Activated CD4-positive, alpha-beta T cell treated with anti-CD3 and anti-CD28 coated beads for 36 hours (primary cell): ENCODE data around the gene JAG1. TPM values are rescaled to one million over a fixed set of nuclear protein-coding genes. Genes with fewer than 3 reads are reported as not detected.
"Not testable (repeated sequence)": the region's sequence is repeated elsewhere in the genome, so short reads cannot be mapped to it uniquely, and the experiment has no call there.

ENCODE experiments used
- ATAC-seq: fragments of 200-7000 bp; cut with Tn5 transposase; one replicate; pipeline ENCODE4 v1.10.0; 2021; ENCODE audit warnings: mild to moderate bottlenecking, moderate library complexity
- CTCF ChIA-PET: fragments of 350-600 bp; sonication (Branson Sonifier 250); formaldehyde crosslinking; loops from one replicate; lab custom pipeline; 2021; ENCODE audit warnings: antibody characterized with exemption; lab: Charles Lee
- POLR2A ChIA-PET: fragments of 350-600 bp; sonication (Branson Sonifier 250); formaldehyde crosslinking; loops from one replicate; lab custom pipeline; 2021; ENCODE audit warnings: antibody characterized with exemption, inconsistent platforms; lab: Charles Lee
- DNase-seq: peaks from one replicate; pipeline ENCODE4 v3.0.0-alpha.2; 2020
- H3K27ac Mint-ChIP-seq: one replicate; pipeline ENCODE4 v1.8.0; 2021; ENCODE audit warnings: mixed read lengths
- H3K27me3 Mint-ChIP-seq: one replicate; pipeline ENCODE4 v1.8.0; 2021; ENCODE audit warnings: mixed read lengths
- H3K36me3 Mint-ChIP-seq: one replicate; pipeline ENCODE4 v1.8.0; 2021; ENCODE audit warnings: low read depth, mixed read lengths
- H3K4me1 Mint-ChIP-seq: one replicate; pipeline ENCODE4 v1.8.0; 2021; ENCODE audit warnings: mixed read lengths
- H3K4me3 Mint-ChIP-seq: one replicate; pipeline ENCODE4 v1.8.0; 2021; ENCODE audit warnings: mild to moderate bottlenecking, moderate library complexity, mixed read lengths
- H3K9me3 Mint-ChIP-seq: one replicate; pipeline ENCODE4 v1.8.0; 2021; ENCODE audit warnings: low read depth, mixed read lengths
- intact Hi-C, 2 experiments: fragments of 100-400 bp; cut with DNase I in 1 of 2; cut with micrococcal nuclease in 1 of 2; formaldehyde crosslinking; loops; one replicate each; pipeline versions ENCODE4 v1.14.2 to v1.15.1; 2022 to 2024; cut with DNase I, micrococcal nuclease
- total RNA-seq, 2 experiments: library from RNA; stranded (reverse); gene quantifications; one replicate each; pipeline ENCODE4 v1.2.3, GENCODE V29; 2021

JAG1 gene
- total RNA-seq, 2 experiments from 2014 or later: 0.30 to 0.44 TPM

- Mint-ChIP-seq H3K4me3 (no peak overlapping the region), H3K4me1 (peaks cover 19% of the 10 kb centered on the region), H3K27ac (no peak overlapping the region), H3K36me3 (peaks cover 36% of the 10 kb centered on the region), H3K27me3 (no peaks in the 10 kb centered on the region), H3K9me3 (no peaks in the 10 kb centered on the region)
- intact Hi-C loops: loop anchor here in 1 of 2 experiments (2.0 kb wide), 1 partner anchor 70 kb away; the partner anchor contains the start of gene JAG1
- DNase-seq (no peak), ATAC-seq (no peak)
- POLR2A ChIA-PET: interaction anchor here (0.6 kb wide), 1 partner anchor 119 kb away, joined by 3 read pairs; no protein-coding TSS in a partner anchor
- CTCF ChIA-PET: interaction anchor here (0.7 to 1.1 kb wide), 4 partner anchors 45 to 1792 kb away, joined by 3 to 6 read pairs (median 4); no protein-coding TSS in a partner anchor
Measured at GRCh38 chr20:10602221-10602871, 71.5 kb downstream of the JAG1 start.

- H3K27me3 Mint-ChIP-seq: no peaks in the 10 kb centered on the region
- H3K4me3 Mint-ChIP-seq: no peak overlapping the region
- no peaks in the 10 kb centered on the region for H3K9me3 Mint-ChIP-seq
- DNase-seq: no peak
- CTCF ChIA-PET: interaction anchor here (1.0 kb wide), 1 partner anchor 75 kb away, joined by 3 read pairs; no protein-coding TSS in a partner anchor
- no peak for ATAC-seq
- intact Hi-C loops: loop anchor here (1.0 to 5.0 kb wide), 6 partner anchors 39 to 247 kb away; partner anchors contain the start of gene SLX4IP (in 1 of the 2)
- peaks cover 17% of the 10 kb centered on the region for H3K4me1 Mint-ChIP-seq
- POLR2A ChIA-PET: no interaction called here
- peaks cover 28% of the 10 kb centered on the region for H3K36me3 Mint-ChIP-seq
- H3K27ac Mint-ChIP-seq: no peak overlapping the region
Measured at GRCh38 chr20:10597637-10598036, 76.2 kb downstream of the JAG1 start.

- intact Hi-C loops: loop anchor here in 1 of 2 experiments (5.0 kb wide), 1 partner anchor 159 kb away; the partner anchor contains the start of gene SLX4IP
- Mint-ChIP-seq H3K4me1 (peaks cover 17% of the 10 kb centered on the region), H3K27me3 (no peaks in the 10 kb centered on the region), H3K9me3 (no peaks in the 10 kb centered on the region), H3K4me3 (no peak overlapping the region), H3K36me3 (peaks cover 24% of the 10 kb centered on the region), H3K27ac (no peak overlapping the region)
- no peak for DNase-seq
- POLR2A ChIA-PET: interaction anchor here (0.6 kb wide), 1 partner anchor 79 kb away, joined by 3 read pairs; no protein-coding TSS in a partner anchor
- no peak for ATAC-seq
- CTCF ChIA-PET: interaction anchor here (0.7 kb wide), 1 partner anchor 147 kb away, joined by 3 read pairs; no protein-coding TSS in a partner anchor
Measured at GRCh38 chr20:10596710-10597121, 77.1 kb downstream of the JAG1 start.

- H3K27me3 Mint-ChIP-seq: no peaks in the 10 kb centered on the region
- intact Hi-C loops: loop anchor here in 1 of 2 experiments (5.0 kb wide), 1 partner anchor 159 kb away; the partner anchor contains the start of gene SLX4IP
- ATAC-seq: no peak
- H3K27ac Mint-ChIP-seq: no peak overlapping the region
- CTCF ChIA-PET: interaction anchor here (0.6 kb wide), 1 partner anchor 116 kb away, joined by 3 read pairs; no protein-coding TSS in a partner anchor
- peaks cover 20% of the 10 kb centered on the region for H3K36me3 Mint-ChIP-seq
- DNase-seq: no peak
- no peaks in the 10 kb centered on the region for H3K9me3 Mint-ChIP-seq
- H3K4me1 Mint-ChIP-seq: peaks cover 17% of the 10 kb centered on the region
- POLR2A ChIA-PET: interaction anchor here (0.6 kb wide), 1 partner anchor 80 kb away, joined by 3 read pairs; no protein-coding TSS in a partner anchor
- no peak overlapping the region for H3K4me3 Mint-ChIP-seq
Measured at GRCh38 chr20:10595985-10596384, 77.8 kb downstream of the JAG1 start.

GRCh38 chr20:10595266-10595665 is 78.5 kb downstream of the JAG1 start:
- ChIA-PET POLR2A (no interaction called here), CTCF (interaction anchor here (0.6 kb wide), 1 partner anchor 115 kb away, joined by 3 read pairs; no protein-coding TSS in a partner anchor)
- no peak for DNase-seq
- Mint-ChIP-seq H3K4me3 (no peak overlapping the region), H3K27me3 (no peaks in the 10 kb centered on the region), H3K9me3 (no peaks in the 10 kb centered on the region), H3K36me3 (peaks cover 16% of the 10 kb centered on the region), H3K4me1 (peaks cover 17% of the 10 kb centered on the region), H3K27ac (no peak overlapping the region)
- intact Hi-C loops: loop anchor here in 1 of 2 experiments (5.0 kb wide), 1 partner anchor 158 kb away; the partner anchor contains the start of gene SLX4IP
- no peak for ATAC-seq

GRCh38 chr20:10594296-10594868 is 79.4 kb downstream of the JAG1 start:
- Mint-ChIP-seq H3K36me3 (peaks cover 14% of the 10 kb centered on the region), H3K4me1 (peaks cover 17% of the 10 kb centered on the region), H3K27ac (no peak overlapping the region), H3K4me3 (no peak overlapping the region), H3K9me3 (no peaks in the 10 kb centered on the region), H3K27me3 (no peaks in the 10 kb centered on the region)
- DNase-seq (no peak), ATAC-seq (no peak)
- intact Hi-C loops: no loop called here
- POLR2A ChIA-PET: no interaction called here
- CTCF ChIA-PET: no interaction called here

- H3K27ac Mint-ChIP-seq: no peak overlapping the region
- DNase-seq (no peak), ATAC-seq (no peak)
- ChIA-PET CTCF (no interaction called here), POLR2A (no interaction called here)
- no peaks in the 10 kb centered on the region for H3K27me3 Mint-ChIP-seq
- H3K4me3 Mint-ChIP-seq: no peak overlapping the region
- intact Hi-C loops: no loop called here
- peaks cover 3% of the 10 kb centered on the region for H3K36me3 Mint-ChIP-seq
- peaks cover 5% of the 10 kb centered on the region for H3K4me1 Mint-ChIP-seq
- H3K9me3 Mint-ChIP-seq: no peaks in the 10 kb centered on the region
Measured at GRCh38 chr20:10591946-10592521, 81.8 kb downstream of the JAG1 start.

- H3K27me3 Mint-ChIP-seq: no peaks in the 10 kb centered on the region
- DNase-seq: no peak
- POLR2A ChIA-PET: no interaction called here
- peaks cover 5% of the 10 kb centered on the region for H3K4me1 Mint-ChIP-seq
- intact Hi-C loops: no loop called here
- H3K4me3 Mint-ChIP-seq: no peak overlapping the region
- H3K27ac Mint-ChIP-seq: no peak overlapping the region
- no peak for ATAC-seq
- peaks cover 1% of the 10 kb centered on the region for H3K36me3 Mint-ChIP-seq
- no peaks in the 10 kb centered on the region for H3K9me3 Mint-ChIP-seq
- CTCF ChIA-PET: no interaction called here
Measured at GRCh38 chr20:10590950-10591671, 82.7 kb downstream of the JAG1 start.

- H3K36me3 Mint-ChIP-seq, H3K4me3 Mint-ChIP-seq, ATAC-seq, H3K9me3 Mint-ChIP-seq, H3K27me3 Mint-ChIP-seq, DNase-seq, H3K4me1 Mint-ChIP-seq, POLR2A ChIA-PET, H3K27ac Mint-ChIP-seq, intact Hi-C loops: not testable (repeated sequence)
- CTCF ChIA-PET: interaction anchor here (0.5 kb wide), 1 partner anchor 15 kb away, joined by 3 read pairs; no protein-coding TSS in a partner anchor
Measured at GRCh38 chr20:10590446-10590845, 83.4 kb downstream of the JAG1 start.
